ENCODE measurements around the gene SPEF1. TPM values are rescaled to one million over a fixed set of nuclear protein-coding genes. Genes with fewer than 3 reads are reported as not detected.
"Not testable (repeated sequence)": the region's sequence is repeated elsewhere in the genome, so short reads cannot be mapped to it uniquely, and the experiment has no call there.

Gene SPEF1, protein sequence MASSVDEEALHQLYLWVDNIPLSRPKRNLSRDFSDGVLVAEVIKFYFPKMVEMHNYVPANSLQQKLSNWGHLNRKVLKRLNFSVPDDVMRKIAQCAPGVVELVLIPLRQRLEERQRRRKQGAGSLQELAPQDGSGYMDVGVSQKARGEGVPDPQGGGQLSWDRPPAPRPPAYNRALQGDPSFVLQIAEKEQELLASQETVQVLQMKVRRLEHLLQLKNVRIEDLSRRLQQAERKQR
- total RNA-seq = not detected
- long read RNA-seq, donor 1 = 0 reads
- long read RNA-seq, donor 2 = 0 reads

DNA sequence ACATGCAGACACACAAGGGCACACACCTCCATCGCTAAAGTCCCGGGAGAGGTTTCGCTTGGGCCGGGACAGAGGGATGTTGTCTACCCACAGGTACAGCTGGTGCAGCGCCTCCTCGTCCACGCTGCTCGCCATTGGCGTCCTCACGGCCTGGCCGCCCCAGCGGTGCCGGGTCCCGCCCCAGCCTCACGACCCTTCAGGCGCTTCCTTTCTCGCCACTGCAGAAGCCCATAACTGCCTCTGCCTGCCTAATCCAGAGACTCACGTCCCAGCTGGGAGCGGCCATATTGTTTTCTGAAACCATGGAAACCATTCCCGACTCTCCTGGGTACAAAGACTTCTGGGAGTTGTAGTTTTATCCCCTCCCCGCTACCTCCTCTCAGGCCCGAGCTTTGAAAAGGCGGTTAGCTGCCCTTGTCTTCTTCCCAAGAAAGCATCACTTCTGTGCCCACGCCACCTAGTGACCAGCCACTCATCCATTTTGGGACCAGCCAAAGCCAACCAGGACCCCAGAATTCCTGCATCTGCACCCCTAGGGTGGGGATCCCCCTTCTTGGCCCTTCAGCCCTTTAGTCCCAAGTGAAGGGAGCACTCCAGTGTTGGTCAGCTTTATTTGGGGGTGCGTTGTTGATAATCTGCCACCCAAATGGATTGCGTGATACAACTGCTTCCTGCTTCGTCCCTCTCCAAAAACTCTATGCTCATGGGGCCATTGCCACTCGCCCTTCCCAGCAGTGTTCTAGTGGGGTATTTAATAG is at the start of gene SPEF1:
Gene SPEF1 (minus strand): TSS at position 296 of the 758 bp plus-strand sequence. CDS start 161 bp downstream, at position 135.
- intact Hi-C loops (cut with DNase I) = no loop called here
- peak; percentile 89 for DNase-seq (ENCODE audit: low spot score)

DNA sequence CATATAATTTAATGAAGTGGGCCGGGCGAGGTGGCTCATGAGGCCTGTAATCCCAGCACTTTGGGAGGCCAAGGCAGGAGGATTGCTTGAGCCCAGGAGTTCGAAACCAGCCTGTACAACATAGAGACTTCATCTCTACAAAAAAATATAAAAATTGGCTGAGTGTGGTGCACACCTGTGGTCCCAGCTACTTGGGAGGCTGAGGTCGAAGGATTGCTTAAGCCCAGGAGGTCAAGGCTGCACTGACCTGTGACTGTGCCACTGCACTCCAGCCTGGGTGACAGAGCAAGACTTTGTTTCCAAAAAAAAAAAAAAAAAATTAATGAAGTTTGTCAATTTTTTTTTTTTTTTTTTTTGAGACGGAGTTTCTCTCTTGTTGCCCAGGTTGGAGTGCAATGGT is 48.6 kb upstream of the SPEF1 start:
- intact Hi-C loops (cut with DNase I); DNase-seq (ENCODE audit: low spot score): not testable (repeated sequence)

DNA sequence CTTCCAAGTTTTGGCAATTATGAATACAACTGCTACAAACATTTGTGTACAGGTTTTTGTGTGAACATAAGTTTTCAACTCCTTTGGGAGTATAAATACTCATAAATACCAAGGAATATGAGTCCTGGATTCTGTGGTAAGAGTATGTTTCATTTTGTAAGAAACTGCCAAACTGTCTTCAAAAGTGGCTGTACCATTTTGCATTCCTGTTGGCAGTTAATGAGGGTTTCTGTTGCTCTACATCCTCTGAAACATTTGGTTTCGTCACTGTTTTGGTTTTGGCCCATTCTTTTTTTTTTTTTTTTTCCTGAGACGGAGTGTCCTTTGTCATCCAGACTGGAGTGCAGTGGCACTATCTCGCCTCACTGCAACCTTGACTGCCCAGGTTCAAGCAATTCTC is 47.5 kb upstream of the SPEF1 start:
- no peak for DNase-seq (ENCODE audit: low spot score)
- intact Hi-C loops (cut with DNase I) = no loop called here

DNA sequence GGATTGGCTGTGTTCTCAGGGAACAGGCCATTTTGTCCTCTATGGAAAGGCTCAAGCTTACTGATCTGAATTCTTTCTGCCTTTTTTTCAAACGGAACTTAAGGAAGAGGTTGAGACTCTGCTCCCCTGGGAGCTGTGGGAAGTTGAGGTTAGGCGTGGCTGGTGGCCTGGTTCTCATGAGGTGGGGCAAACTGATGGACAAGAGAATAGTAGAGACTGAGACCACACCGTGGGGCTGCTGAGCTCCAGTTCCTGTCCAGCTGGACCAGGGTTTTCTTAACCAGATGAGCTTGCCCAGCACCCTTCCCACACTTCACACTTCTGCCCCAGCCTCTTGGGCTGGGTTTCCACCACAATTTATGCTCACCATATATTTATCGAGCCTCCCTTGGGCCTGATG is 45.2 kb upstream of the SPEF1 start:
- DNase-seq (ENCODE audit: low spot score) = no peak
- intact Hi-C loops (cut with DNase I) = no loop called here

DNA sequence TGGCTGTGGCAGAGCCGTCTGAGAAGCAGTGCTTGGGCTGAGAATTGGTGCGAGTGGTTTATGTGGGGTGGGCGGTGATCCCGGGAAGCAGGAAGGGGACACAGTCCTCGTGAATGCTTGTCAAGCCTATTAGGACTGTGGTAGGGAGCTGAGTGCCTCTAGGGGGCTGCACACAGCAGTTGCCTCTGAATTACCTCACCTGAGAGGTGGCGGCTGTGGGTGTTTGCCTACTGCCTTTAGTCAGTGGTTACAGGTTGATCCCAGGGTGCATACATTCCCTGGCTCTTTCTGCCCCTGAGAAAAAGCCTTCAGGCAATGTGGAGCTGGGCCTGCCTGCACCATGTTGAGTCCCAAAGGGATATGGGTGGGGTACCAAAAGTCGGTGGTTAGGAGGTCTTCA is 44.3 kb upstream of the SPEF1 start:
- intact Hi-C loops (cut with DNase I) = no loop called here
- no peak for DNase-seq (ENCODE audit: low spot score)

DNA sequence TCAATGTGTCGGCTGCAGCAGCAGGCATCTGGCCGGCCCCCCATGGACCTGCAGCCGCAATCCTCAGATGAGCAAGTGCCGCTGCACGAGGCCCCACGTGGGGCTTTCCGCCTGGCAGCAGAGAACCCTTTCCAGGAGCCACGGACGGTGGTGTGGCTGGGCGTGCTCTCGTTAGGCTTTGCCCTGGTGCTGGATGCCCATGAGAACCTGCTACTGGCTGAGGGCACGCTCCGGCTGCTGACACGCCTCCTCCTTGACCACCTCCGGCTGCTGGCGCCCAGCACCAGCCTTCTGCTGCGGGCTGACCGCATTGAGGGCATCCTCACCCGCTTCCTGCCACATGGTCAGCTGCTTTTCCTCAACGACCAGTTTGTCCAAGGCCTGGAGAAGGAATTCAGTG is 42.6 kb upstream of the SPEF1 start:
- intact Hi-C loops (cut with DNase I) = loop anchor here in 1 of 2 donors (5.0 kb wide), 1 partner anchor 37 kb away; the partner anchor contains the start of gene CENPB

DNA sequence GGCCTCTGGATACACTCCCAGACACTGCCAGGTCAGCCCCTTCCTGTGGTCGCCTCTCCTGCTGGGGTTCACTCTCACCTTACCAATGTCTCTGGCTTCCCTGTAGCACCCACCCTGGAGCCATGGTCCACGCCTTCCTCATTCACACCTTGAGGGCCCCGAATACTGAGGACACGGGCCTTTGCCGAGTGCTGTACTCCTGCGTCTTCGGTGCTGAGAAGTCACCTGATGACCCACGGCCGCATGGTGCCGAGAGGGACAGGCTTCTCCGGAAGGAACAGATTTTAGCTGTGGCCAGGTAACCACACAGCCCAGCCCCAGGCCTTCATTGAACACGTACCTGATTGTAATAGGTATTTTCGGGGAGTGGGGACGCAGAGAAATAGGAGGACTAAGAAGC is 40.7 kb upstream of the SPEF1 start:
- intact Hi-C loops (cut with DNase I) = loop anchor here in 1 of 2 donors (5.0 kb wide), 1 partner anchor 35 kb away; the partner anchor contains the start of gene CENPB
- no peak for DNase-seq (ENCODE audit: low spot score)

More for the DNA sequence above, 42.6 kb upstream of the SPEF1 start:
- DNase-seq (ENCODE audit: low spot score) = no peak

DNA sequence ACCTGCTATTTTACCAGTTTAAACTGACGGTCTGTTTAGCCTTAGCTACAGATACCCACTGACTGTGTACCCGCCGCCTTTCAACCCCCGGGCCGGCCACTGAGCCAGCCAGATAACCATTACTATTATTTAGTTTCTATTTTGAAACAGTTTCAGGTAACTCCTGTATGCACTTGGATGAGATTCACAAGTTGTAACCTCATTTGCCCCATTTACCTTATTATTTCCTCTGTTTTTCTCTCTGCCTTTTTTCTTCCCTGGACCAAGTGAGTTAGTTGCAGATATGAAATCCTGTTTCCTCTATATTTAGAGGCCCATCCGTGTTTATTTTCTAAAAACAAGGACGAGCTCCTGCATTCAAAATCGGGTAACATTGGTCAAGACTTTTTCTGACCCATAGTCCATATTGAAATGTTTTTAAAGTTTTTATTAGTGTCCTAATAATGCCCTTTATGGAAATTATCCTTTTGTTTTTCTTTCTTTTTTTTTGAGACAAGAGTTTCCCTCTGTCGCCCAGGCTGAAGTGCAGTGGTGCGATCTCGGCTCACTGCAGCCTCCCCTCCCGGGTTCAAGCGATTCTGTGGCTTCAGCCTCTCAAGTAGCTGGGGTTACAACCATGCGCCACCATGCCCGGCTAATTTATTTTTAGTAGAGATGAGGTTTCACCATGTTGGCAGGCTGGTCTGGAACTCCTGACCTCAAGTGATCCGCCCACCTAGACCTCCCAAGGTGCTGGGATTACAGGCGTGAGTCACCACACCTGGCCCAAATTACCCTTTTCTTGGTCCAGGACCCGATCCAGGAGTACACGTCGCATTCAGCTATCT is 39.9 kb upstream of the SPEF1 start:
- no peak for DNase-seq (ENCODE audit: low spot score)
- intact Hi-C loops (cut with DNase I) = loop anchor here in 1 of 2 donors (5.0 kb wide), 1 partner anchor 34 kb away; the partner anchor contains the start of gene CENPB

DNA sequence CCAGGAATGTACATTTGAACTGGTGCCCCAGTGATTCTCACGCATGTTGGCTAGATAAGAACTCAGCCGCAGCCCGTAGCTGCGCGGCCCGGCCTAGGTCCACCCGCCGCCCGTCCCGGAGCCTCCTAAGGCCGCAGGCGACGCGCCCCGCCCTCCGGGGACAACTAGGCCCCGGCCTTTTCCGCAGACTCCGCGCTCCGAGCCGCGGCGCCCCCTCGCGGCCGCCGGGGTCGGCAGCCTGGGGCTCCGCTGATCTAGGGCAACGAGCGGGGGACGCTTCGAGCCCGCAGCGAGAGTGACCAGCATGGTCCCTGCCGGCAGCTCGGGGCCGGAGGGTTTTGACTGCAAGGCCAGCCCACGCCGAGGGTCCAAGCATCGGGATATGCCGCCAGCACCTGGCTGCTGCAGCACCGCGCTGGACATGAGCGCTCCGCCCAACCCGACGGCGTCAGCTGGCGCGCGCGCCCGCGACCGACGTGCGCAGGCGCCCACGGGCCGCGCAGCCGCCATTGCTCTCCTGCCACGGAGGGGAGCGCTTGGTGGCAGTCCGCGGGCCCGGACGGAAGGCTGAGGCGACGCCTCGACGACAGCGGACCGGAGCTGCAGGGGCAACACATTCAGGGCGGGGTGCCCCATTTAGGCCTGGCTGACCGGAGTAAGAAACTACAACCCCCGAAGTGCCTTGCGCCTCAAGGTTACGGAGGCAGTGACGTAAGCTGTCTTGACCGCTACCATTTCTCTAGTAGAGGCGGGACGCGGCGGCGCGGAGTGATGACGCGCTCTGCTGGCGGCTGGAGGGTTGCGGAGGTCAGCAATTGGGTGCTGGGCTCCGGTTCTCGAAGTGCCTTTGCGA is 39.0 kb upstream of the SPEF1 start, which contains the start of gene AP5S1:
Gene AP5S1 (plus strand): TSS at position 500 of the 853 bp plus-strand sequence. CDS start 1,571 bp downstream, outside the sequence.
- DNase-seq (ENCODE audit: low spot score) = peak; percentile 99
- intact Hi-C loops (cut with DNase I) = loop anchor here in 1 of 2 donors (5.0 kb wide), 1 partner anchor 33 kb away; the partner anchor contains the start of gene CENPB

DNA sequence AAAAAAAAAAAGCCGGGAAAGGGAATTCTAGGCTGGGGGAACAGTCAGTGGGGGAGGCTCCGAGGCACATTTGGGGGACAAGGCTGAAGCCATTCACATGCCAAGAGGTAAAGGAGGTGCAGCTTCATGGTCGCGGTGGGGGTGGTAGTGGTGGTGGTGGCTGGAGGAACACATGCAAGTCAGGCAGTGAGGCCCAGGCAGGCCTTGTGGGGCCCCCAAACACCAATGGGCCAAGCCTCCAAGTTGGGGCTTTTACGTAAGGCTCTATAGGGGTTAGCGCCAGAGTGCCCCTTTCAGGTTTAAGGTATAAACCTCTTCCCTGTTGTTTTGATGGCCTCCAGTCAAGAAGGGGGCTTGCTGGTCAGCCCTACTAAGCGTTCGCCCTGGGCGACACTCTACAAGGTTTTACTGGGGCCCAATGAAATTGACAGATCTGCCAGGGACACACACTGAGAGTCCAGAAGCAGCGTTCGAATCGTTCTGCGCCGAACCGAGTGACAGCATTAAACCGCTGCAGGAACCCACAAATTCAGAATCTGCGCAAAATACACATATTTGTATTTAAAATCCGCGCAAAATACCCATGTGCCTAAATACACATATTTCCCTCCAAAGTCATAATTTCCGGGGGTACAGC is 38.3 kb upstream of the SPEF1 start:
- no peak for DNase-seq (ENCODE audit: low spot score)
- intact Hi-C loops (cut with DNase I) = loop anchor here in 1 of 2 donors (5.0 kb wide), 1 partner anchor 32 kb away; the partner anchor contains the start of gene CENPB

DNA sequence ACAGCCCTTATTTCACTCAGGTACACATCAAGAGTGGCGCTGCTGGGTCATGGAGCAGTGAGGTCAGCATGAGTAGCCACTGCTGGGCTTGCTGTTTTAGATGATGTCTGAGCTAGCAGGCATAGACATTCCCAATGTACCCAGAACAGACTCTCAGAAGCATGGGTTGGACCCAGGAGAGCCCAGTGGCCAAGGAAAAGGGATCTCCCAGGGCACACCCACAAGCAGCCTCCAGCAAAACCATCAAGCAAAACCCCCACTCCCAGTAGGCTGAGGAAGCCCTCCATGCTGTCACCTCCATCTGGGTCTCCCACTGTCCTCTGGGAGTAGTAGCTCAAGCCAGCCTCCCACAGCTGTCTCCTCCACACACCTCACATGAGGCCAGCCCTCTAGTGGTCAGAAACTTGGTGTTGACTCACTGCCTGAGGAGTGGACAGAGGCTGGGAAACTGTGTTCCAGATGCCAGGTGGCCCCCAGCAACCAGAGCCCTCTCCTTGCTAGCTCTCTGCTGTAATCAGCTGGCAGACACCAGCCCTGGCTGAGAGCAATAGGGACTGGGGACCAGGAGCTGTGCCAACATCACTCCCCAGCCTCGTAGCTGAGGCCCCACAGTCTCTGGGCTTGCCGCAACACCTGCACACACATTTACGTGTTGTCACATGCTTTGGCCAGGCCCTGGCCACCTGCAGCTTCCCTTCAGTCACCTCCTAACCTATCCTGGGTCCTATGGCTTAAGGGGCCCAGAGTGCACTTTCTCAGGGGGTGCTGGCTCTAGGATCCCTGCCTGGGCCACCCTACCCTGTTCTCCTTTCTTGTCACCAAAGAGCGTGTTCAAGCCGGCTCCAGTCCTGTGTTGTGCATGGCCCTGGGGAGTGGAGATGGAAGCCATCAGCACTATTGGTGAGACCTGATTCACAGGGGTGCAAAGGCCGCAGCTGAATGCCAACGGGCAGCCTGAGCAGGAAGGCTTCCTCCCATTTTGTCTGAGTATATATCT is 37.2 kb upstream of the SPEF1 start:
- intact Hi-C loops (cut with DNase I) = loop anchor here in 1 of 2 donors (1.0 kb wide), 1 partner anchor 29 kb away; no protein-coding TSS in a partner anchor
- peak; percentile 78 for DNase-seq (ENCODE audit: low spot score)

DNA sequence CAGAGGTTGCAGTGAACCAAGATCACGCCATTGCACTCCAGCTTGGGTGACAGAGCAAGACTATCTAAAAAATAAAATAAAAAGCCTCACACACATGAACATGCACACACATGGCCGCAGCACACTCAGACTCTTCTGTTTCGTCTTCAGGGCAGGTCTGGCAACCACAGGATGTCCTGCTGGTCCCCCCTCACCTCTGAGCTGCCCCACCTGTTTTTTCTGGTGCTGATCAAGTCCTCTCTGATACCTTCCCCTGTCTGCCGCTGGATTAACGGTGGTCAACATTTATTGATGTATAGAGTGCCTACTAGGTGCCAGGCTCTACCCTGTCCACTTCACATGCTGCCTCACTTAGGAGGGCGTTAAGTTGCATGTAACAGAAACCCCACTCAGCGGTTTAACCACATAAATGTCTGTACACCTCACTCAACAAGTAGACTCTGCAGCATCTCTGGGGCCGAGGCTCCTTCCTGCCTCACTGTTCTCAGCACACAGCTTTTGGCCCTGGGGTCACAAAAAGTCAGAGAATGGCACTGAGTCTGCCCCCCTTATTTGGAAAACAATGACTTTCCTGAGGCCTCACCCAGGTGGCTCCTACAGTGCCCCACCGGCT is 34.6 kb upstream of the SPEF1 start:
- intact Hi-C loops (cut with DNase I) = no loop called here
- DNase-seq (ENCODE audit: low spot score) = no peak

DNA sequence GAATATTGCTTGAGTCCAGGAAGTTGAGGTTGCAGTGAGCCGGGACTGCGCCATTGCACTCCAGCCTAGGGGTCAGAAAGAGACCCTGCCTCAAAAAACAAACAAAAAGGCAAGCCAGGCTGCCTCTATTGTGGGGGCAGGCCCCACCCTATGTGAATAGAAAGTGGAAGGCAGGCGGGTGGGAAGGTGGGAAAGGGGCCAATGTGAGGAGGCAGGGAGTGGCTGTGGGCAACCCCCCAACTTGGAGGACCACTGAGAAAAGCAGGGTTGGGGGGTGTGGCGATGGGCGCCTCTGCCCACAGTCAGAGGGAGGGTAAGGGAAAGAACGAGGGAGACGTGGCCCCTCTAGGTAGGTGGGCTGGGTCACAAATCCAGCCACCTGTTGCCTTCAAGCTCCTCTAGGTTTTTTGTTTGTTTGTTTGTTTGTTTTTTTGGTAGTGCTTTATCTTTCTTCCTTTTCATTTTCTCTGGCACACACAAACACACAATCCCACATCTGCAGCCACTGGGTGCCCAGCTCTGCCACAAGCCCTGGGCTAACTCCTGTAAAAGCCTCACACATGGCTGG is 33.8 kb upstream of the SPEF1 start:
- DNase-seq (ENCODE audit: low spot score) = peak; percentile 53
- intact Hi-C loops (cut with DNase I) = no loop called here

DNA sequence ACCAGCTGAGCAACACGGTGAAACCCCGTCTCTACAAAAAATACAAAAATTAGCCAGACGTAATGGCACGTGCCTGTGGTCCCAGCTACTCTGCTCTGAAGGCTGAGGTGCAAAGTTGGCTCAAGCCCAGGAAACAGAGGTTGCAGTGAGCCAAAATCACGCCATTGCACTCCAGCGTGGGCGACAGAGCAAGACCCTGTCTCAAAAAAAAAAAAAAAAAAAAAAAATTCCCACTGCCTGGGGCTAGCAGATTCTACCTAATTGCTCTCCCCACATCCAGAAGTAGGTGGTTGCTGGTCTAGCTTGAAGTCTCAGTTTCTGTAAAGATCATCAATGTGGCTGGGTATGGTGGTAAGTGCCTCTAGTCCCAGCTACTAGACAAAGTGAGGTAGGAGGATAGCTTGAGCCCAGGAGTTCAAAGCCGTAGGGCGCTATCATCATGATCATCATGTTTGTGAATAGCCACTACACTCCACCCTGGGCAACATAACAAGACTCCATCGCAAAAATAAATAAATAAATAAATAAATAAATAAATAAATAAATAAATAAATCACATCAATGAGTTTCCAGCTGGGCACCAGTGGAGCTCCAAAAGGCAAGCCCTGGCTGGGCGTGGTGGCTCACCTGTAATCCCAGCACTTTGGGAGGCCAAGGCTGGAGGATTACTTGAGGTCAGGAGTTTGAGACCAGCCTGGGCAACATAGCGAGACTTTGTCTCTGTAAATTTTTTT is 32.8 kb upstream of the SPEF1 start:
- intact Hi-C loops (cut with DNase I) = no loop called here
- peak; percentile 15 for DNase-seq (ENCODE audit: low spot score)
